ENCODE measurements around the gene STAMBP.
"Not testable (repeated sequence)": the region's sequence is repeated elsewhere in the genome, so short reads cannot be mapped to it uniquely, and the experiment has no call there.

Gene STAMBP

DNA sequence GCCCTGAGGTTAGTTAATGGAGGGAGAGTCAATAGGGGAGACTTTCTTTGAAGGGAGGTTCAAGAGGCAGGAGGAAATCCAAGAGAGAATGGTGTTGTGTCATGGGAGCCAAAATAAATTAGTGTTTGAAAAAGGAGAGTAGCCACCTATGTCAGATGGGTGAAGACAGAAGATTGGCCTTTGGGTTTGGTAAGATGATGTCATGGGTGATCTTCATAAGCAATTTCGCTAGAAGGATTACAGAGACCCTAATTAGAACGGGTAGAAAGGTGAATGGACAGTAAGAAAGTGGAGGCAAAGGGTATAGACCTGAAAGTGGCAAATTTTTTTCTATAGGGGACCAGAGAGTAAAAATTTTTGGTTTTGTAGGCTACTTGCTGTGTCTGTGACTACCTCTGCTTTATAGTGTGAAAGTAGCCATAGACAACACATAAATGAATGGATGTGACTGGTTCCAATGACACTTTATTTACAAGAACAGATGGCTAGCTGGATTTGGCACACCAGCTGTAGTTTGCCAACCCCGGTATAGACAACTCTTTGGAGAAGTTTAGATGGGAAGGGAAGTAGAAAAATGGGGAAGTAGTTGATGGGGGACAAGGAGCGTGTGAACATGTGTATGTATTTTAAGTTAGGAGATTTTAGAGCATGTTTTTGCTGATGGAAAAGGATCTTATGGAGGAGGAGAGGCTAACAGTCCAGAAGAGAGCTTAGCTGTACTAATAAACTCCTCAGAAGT, 9.3 kb downstream of the STAMBP start:
- DNase-seq (ENCODE audit: low read depth in 2 of 2) = no peak

DNA sequence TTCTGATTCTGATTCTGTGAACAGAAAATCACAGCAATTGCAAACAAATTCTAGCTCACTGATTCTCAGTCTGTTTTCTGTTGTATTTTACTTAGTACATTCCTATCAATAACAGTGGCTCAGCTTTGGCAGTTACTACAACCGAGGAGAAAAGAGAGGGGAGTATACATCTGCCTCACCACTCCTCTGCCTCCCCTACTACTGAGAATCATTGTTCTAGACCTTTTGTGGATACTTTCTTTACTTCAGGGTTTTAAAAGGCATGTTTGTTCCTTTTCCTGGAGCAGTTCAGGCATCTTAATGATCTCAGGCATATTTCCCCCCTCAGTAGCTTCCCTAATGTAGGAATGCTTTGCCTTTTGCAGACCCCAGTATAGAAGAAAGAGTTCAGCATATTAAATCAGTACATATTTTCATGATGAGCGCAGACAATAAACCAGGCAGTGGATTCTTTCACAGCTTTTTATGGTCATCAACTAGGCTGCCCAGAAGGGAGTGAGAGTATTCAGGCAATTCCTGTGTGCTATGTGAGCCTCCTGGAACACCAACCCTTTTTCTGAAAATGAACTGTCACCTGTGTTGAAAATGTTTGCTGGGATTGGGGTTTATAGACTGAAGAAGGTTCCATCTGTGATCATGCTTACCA, 10.3 kb downstream of the STAMBP start:
- no peak for DNase-seq (ENCODE audit: low read depth in 2 of 2)

DNA sequence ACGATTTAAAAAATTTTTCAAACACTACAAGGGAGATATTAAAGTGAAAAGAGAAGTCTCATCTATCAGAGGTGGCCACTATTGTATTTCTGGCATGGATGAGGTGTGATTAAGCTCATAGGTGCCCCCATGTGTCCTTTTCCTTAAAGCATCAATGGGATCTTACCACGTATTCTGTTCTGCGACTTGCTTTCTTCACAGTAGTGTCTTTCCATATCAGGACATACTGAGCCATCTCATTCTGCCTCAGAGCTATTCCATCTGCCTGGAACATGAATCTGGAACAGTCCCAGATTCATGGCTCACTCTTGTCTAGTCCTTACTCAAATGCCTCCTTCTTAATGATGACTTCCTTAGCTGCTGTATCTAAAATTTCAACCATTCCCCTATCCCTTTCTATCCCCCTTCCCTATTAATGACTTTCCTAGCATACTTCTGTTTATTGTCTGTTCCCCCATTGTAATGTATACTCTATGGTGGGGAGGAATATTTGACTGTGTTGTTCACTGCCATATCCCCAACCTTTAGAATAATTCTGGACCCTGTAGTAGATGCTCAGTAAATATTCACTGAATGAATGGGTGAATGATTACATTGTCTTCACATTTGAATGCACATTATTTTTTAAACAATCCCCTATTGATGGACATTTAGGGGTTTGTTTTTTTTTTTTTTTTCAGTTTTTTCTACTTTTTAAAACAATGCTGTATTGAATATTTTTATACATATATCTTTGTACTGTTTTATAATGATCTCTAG, 11.1 kb downstream of the STAMBP start:
- DNase-seq (ENCODE audit: low read depth in 2 of 2) = no peak

DNA sequence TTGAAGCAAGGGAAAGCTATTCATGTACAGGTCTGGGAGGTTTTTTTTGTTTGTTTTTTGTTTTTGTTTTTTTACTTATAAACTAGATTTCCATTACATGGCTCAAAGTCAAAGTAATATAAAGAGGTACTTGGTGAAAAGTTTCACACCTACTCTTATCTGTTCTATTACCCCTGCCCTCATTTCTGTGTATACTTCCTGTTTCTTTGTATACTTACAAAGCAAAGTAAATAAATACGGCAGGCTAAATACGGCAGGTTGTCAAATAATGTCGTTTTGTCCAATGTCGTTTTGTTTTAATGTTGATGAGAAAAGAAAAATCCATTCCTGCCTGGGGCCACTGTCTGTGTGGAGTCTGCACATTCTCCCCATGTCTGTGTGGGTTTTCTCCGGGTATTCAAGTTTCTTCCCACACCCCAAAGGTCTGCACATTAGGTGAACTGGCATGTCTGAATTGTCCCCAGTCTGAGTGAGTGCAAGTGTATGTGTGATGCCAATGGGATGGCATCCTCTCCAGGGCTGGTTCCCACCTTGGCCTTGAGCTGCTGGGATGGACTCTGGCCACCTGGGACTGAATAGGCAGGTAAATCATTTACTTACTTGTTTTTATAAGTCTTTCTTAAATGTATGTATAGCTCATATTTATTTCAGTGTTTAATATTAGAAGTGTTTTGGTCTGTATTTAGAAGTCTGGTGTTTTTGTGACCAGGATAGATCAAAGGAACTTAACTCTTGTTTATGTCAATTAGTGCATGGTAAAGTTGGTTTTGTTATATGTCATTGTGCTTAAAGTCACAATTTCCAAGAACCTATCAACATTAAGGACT, 13.4 kb downstream of the STAMBP start:
- no peak for DNase-seq (ENCODE audit: low read depth in 2 of 2)

DNA sequence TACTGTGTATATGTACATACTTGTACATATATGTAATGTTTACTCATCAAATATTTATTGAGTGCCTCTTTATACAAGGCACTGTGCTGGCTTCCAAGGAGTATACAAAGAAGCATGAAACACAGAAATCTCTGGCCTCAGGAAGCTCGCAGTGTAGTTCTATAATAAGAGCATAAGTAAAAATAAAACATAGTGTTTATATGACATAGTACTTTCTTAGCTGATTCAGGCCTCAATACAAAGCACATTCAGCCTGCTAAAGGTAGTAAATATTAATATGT, 13.9 kb downstream of the STAMBP start:
- no peak for DNase-seq (ENCODE audit: low read depth in 2 of 2)

DNA sequence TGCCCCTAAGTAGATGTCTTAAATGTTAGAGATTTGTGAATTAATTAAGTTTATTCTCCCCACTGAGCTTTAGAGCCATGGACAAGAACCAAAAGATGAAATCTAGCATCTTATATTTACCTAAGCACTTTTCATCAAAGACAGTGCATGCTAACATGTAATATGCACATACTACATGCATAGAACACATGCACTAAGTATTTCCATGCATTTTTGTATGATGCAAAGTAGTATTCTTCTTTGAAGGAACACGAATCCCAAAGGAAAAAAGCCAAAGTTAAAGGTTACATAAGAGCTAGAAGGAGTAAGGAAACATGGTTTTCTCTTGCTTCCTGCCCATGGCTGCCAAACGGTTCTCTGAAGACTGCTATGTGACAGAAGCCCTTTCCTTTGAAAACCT, 15.3 kb downstream of the STAMBP start:
- DNase-seq (ENCODE audit: low read depth in 2 of 2) = no peak

DNA sequence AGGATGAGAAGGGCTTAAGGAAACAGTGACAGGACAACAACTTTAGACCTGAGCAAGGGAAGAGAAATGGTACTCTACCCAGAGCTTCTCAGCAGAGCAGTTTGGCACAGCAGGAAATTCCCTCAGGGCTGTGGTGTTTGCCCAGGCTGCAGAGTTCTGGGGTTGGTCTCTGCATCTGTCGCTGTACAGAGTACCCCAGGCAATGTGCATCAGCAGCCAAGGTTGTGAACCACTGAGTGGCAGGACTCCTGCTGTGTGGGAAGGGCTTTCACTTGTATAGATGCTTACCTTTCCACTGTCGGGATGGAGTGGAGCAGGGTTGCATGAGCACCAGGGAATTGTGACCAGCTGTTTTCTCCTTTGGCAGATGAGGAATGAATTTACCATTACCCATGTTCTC, 21.2 kb downstream of the STAMBP start:
- DNase-seq (ENCODE audit: low read depth in 2 of 2) = no peak

DNA sequence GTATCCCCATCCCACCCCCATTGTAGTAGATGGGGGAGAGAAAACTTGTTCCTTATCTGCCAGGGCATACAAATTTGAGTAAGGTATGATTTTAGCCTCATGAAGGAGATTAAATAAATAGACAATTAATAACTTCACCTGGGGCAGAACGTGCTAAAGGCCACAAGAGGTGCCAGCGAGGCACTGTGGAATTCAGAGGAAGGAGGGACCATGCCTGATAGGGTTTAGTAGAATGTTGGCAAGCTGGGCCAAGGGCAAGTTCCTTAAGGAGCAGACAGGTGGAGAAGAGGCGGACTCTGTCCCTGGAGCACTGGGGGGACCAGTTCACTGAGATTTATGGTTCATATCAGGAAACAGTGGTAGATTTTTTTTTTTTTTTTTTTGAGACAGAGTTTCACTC, 22.5 kb downstream of the STAMBP start:
- DNase-seq (ENCODE audit: low read depth in 2 of 2) = no peak

DNA sequence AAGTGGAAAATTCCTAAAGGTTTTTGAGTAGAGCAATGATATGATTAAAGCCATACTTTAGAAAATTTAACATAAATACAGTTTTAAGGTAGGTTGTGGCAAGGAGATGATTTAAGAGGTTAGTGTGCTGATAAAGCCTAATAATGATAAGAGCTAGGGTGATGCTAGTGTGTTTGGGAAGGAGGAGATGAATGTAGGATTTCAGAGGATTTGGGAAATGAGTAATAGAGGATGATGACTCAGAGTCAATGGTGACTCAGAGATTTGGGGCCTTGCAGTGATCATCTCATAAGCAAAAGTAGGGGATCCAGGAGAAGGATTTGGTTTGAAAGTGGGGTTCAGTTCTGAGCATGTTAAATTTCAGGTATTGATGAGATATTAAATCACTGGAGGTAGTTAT, 23.3 kb downstream of the STAMBP start:
- no peak for DNase-seq (ENCODE audit: low read depth in 2 of 2)

DNA sequence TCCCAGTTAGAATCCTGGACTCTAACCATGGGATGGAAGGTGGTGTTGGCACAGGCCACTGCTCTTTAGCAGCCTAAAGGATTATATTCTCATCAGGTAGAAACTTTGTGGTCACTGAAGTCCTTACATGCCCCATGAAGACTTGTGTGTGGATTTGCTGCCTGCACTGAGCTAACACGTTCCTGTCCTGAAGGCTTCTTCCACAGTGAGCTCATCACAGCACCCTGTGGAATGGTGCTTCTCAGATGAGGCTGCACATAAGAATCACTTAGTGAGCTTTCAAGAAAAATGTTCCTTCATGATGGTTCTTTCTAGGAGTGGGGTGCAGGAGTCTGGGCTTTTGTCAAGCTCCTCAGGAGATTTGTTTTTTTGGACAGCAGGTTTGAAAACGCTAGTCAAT, 26.8 kb downstream of the STAMBP start:
- no peak for DNase-seq (ENCODE audit: low read depth in 2 of 2)

DNA sequence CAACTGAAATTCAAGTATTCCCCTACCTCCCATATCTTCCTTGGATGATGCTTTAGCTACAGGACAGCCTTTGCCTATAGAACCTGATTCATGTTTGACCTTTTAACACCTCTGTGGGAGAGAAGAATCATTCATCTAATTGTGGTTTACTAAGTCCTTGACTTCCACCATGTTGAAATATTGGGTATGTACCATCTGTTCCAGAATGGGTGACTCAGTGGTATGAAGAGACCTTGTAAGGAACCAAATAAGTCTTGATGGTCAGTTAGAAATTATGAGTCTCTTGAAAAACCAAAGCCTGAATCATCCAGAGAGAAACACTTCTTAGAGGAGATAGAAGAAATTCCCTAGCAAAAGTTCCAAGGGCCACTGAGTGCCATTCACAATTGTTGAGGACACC, 27.5 kb downstream of the STAMBP start:
- no peak for DNase-seq (ENCODE audit: low read depth in 2 of 2)

DNA sequence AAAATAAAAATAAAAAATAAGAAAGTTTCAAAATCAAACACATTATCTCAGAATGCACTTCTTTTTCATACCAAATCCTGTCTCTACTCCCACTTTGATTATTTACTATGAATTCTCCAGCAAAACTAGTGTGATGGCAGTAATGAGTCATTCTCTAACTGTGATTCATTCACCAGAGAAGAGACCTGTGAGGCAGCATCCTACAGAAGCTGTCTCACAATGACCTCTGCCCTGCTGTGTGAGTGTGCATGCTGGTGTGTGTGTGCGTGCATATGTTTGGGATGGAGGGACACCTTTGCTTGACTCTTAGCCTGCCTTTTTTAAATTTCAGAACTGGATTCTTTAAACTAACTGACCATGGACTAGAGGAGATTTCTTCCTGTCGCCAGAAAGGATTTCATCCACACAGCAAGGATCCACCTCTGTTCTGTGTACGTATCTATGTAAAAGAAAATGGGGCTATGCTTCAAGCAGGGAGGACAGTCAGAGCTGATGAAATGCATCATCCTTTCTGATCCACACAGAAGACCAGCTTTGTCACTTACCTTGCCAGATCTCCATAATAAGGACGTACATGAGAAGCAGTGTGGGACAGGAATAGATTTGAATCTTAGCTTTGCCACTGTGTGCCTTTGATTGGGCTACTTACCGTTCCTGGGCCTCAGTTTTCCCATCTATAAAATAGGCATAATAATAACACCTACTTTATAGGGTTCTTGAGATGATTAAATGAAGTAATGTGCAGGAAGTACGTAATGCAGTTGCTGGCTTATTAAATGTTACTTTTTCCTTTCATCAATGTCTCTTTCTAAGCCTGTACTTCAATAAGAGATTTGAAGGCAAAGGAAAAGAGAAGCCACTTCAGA, 31.2 kb downstream of the STAMBP start:
- DNase-seq (ENCODE audit: low read depth in 2 of 2) = no peak

DNA sequence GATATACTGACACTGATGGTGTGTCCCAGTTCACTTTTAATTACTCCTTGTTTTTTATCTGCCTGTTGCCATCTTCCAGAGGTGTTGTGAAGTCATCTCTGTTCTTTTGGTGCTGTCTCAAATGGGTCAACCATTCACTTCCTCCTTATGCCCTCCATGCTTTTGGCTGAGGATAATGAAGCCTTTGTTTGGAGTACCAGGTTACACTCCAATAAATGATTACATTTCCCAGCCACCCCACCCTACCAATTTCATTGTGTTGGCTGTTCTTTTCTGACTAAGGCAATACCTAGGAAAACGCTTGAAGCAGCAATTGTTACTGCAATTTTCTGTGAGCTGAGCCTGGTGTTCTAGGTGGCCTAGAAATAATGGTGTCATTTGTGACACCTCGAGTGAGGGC, 34.2 kb downstream of the STAMBP start:
- DNase-seq (ENCODE audit: low read depth in 2 of 2) = no peak

DNA sequence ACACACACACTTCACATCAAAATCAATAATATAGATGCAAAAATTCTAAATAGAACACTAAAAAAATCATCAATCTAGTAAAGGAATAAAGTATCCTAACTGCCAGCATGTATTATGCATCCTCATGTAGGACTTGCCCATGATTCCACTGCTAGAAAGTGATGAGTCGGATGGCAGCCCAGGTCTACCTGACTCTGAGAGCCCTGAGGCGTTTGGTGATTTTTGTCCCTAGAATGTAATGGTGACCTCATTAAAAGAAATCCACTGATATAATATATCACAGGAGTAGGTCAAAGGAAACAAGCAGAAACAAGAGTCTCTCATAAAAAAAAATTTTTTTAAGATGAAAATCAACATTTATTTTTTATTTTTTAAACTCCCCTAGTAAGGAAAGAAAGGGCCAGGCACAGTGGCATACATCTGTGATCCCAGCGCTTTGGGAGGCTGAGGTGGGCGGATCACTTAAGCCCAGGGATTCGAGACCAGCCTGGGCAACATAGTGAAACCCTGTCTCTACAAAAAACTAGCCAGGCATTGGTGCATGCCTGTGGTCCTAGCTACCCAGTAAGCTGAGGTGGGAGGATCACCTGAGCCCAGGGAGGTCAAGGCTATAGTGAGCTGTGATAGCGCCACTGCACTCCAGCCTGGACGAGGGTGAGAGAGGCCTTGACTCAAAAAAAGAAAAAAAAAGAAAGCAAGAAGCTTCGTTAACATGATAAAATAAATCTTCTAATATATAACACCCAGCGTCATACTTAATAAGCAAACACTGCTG, 39.6 kb downstream of the STAMBP start:
- DNase-seq (ENCODE audit: low read depth in 2 of 2) = no peak

DNA sequence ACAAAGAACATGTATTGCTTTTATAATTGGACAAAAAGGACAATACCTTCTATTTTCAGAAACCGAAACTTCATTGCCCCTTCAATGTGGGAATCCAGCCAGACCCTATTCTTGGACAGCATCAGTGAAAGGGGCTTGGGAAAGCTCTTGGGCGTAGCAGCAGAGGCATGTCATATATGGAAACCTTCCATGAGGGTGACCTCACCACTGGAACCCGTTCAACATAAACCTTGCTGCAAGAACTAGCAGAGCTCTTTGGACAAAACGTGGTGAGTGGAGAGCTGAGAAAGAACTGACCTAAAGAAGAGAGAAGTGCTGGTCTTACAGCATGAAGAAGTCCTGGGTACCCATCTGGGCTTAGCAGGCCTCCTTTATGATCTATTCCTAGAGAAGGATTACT, 41.3 kb downstream of the STAMBP start:
- no peak for DNase-seq (ENCODE audit: low read depth in 2 of 2)

DNA sequence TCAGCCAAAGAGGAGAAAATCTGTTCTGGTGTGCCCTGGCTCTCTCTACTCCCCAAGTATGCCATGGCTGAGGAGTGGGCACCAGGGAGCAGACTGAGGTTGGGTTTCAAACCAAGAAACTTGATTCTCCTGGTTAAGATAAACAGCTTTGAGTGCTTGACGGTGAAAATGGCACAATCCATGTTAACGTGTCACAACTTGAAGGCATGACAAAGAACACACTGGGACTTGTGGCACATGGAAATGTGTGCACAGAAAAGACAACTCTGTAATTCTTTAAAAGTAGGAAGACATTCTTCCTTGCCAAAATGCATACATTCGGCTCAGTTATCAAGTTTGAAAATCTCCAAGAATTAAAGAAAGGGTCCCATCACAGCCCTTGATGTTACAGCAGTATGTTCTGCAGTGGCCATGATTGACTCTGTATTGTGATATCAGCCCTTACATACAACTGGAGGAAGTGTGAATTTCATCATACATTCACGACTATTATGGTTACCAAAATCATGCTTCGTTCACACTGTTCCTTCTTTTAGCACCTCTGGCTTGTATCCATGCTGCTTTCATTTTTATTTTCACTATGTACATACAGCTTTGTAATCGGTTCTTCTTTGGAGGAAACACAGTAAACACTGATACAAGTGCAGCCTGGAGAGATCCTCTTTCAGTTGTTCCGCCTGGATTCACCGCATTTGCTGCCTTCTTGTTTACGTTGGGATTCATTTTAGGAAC, 48.5 kb downstream of the STAMBP start:
- DNase-seq (ENCODE audit: low read depth in 2 of 2) = no peak

DNA sequence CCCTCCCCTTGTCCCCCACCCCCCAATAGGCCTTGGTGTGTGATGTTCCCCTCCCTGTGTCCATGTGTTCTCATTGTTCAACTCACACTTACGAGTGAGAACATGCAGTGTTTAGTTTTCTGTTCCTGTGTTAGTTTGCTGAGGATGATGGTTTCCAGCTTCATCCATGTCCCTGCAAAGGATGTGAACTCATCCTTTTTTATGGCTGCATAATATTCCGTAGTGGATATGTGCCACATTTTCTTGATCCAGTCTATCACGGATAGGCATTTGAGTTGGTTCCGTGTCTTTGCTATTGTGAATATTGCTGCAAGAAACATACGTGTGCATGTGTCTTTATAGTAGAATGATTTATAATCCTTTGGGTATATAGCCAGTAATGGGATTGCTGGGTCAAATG, 49.2 kb downstream of the STAMBP start:
- not testable (repeated sequence) for DNase-seq (ENCODE audit: low read depth in 2 of 2)

DNA sequence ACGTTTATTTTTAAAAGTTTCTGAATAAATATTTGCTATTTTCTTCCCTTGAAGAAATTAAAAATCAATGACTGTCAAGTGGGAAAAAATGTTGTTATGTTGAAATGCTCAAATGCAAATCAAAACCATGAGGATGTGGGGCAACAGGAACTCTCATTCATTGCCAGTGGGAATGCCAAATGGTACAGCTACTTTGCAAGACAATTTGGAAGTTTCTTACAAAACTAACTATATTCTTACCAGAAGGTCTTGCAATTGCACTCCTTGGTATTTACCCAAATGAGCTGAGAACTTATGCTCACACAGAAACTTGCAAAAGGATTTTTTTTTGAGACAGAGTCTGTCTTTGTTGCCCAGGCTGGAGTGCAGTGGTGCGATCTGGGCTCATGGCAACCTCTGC, 56.6 kb downstream of the STAMBP start:
- no peak for DNase-seq (ENCODE audit: low read depth in 2 of 2)

DNA sequence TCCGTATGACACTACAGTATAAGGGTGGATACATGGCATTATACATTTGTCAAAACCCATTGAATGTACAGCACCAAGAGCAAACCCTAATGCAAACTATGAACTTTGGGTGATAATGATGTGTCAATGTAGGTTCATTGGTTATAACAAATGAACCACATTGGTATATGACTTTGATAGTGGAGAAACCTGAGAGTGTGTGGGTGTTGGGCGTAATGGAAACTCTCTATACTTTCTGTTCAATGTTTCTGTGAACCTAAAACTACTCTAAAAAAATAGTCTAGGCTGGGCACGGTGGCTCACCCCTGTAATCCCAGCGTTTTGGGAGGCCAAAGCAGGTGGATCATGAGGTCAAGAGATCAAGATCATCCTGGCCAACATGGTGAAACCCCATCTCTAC, 57.6 kb downstream of the STAMBP start:
- no peak for DNase-seq (ENCODE audit: low read depth in 2 of 2)

Data from stimulated activated CD4-positive, alpha-beta T cell treated with anti-CD3 and anti-CD28 coated beads, Interleukin-1b, Interleukin-23, amount 100 ng/mL, for 1 hour (primary cell).